Colonic mucosa (tissue), 4 donors: ENCODE data around the gene CYP1B1. TPM values are rescaled to one million over a fixed set of nuclear protein-coding genes. Genes with fewer than 3 reads are reported as not detected.
"Not testable (repeated sequence)": the region's sequence is repeated elsewhere in the genome, so short reads cannot be mapped to it uniquely, and the experiment has no call there.

Source experiments
- DNase-seq: peaks from one replicate; pipeline ENCODE4 v3.0.0-alpha.2; 2020
- H3K27ac ChIP-seq: fragments of 200-600 bp; one replicate; pipeline ENCODE4 v1.8.0; 2021
- H3K27me3 ChIP-seq: fragments of 200-600 bp; one replicate; pipeline ENCODE4 v1.8.0; 2021
- H3K36me3 ChIP-seq: fragments of 200-600 bp; one replicate; pipeline ENCODE4 v1.8.0; 2021
- H3K4me1 ChIP-seq: fragments of 200-600 bp; one replicate; pipeline ENCODE4 v1.8.0; 2021; ENCODE audit warnings: mild to moderate bottlenecking
- H3K4me3 ChIP-seq: fragments of 200-600 bp; one replicate; pipeline ENCODE4 v1.8.0; 2021
- H3K9ac ChIP-seq, 2 donors: one replicate each; pipeline ENCODE4 v1.7.0; 2013; ENCODE audit warnings: control low read depth in 2 of 2, low read depth in 2 of 2, low read length in 2 of 2
- H3K9me3 ChIP-seq: fragments of 200-600 bp; one replicate; pipeline ENCODE4 v1.8.0; 2021
- CTCF ChIP-seq: fragments of 200-600 bp; IDR thresholded peaks from one replicate; pipeline ENCODE4 v1.8.0; 2022; ENCODE audit warnings: antibody characterized with exemption, mild to moderate bottlenecking
- intact Hi-C: fragments of 100-400 bp; cut with DNase I; formaldehyde crosslinking; loops from one replicate; pipeline ENCODE4 v1.14.1; 2022
- total RNA-seq, 2 donors: library from RNA; stranded (reverse); fragmentation: NEBNext Ultra II Directional in 1 of 2; extraction: Animal tissue kit (Norgen Biotek cat#: 25700) in 1 of 2; gene quantifications; one replicate each; pipeline ENCODE4 v1.2.1, GENCODE V29; 2021
- donor health status: healthy.
- donor health status: DM: no; HTN: no; CAD: no.
- donor health status: DM: no; HTN: no; CAD: no.

CYP1B1 gene
- total RNA-seq, 2 donors from 2014 or later = 1.3 to 3.5 TPM

GRCh38 chr2:38021589-38021988 lies 54.4 kb downstream of the CYP1B1 start:
- no peak for TF ChIP-seq CTCF
- H3K9ac ChIP-seq = no peak overlapping the region
- no peaks in the 10 kb centered on the region for H3K9me3 ChIP-seq
- no peaks in the 10 kb centered on the region for H3K4me1 ChIP-seq
- no peak overlapping the region for H3K4me3 ChIP-seq
- no peaks in the 10 kb centered on the region for H3K27me3 ChIP-seq
- no peaks in the 10 kb centered on the region for H3K36me3 ChIP-seq
- H3K27ac ChIP-seq = no peak overlapping the region
- intact Hi-C loops = no loop called here
- no peak for DNase-seq

- H3K4me1 ChIP-seq, H3K9ac ChIP-seq, DNase-seq, H3K36me3 ChIP-seq, H3K27me3 ChIP-seq, intact Hi-C loops, H3K9me3 ChIP-seq, H3K27ac ChIP-seq, H3K4me3 ChIP-seq: not testable (repeated sequence)
Observed at GRCh38 chr2:38020359-38021069, 55.4 kb downstream of the CYP1B1 start.

- H3K27ac ChIP-seq = no peak overlapping the region
- no peak for TF ChIP-seq CTCF
- no peak overlapping the region for H3K9ac ChIP-seq
- no peaks in the 10 kb centered on the region for H3K36me3 ChIP-seq
- H3K9me3 ChIP-seq = no peaks in the 10 kb centered on the region
- H3K4me3 ChIP-seq = no peak overlapping the region
- intact Hi-C loops = no loop called here
- H3K4me1 ChIP-seq = no peaks in the 10 kb centered on the region
- DNase-seq = no peak
- no peaks in the 10 kb centered on the region for H3K27me3 ChIP-seq
Observed at GRCh38 chr2:38017836-38018235, 58.1 kb downstream of the CYP1B1 start.

Other genes with a start within 250 kb of the CYP1B1 start
- gene RMDN2, start 150.9 kb downstream of the CYP1B1 start, total RNA-seq = 10 to 100 TPM; 19.8 to 26.5 TPM